HT-29 (cell line): Measurements from ENCODE around the gene NOX3. TPM values are rescaled to one million over a fixed set of nuclear protein-coding genes. Genes with fewer than 3 reads are reported as not detected.
"Not testable (repeated sequence)": the region's sequence is repeated elsewhere in the genome, so short reads cannot be mapped to it uniquely, and the experiment has no call there.

Experiments
- DNase-seq: peaks from one replicate; pipeline ENCODE4 v3.0.0-alpha.2; 2015; ENCODE audit warnings: low spot score
- total RNA-seq: library from RNA; depleted of rRNA; stranded (reverse); fragments of >200 nt; shearing (Covaris generic); gene quantifications from 2 replicates; pipeline ENCODE4 v1.2.3, GENCODE V29; 2014; rRNA removed

Gene NOX3
- not detected in 2 replicates for total RNA-seq

DNA sequence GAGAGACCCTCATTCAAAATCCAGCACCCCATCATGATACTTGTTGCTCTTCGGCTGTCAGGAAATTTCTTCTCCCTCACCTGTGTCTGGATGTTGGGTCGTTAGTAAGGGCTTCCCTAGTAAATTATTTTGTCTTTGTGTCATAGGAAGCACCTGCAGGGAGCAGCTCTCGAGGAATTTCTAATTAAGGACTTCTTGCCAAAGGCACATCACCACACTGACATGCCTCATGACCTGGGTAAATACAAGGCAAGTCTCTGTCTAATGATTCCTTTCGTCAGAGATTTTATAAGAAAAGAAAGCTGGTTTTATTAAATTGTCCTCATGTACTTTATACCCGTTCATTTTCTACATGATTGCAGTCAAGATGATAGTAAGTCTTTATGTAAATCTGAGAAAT, at the start of gene NOX3:
Gene NOX3, minus strand, starts transcription at position 74 of the 400 bp plus-strand sequence. Its CDS starts 39 bp downstream, at position 35.
- no peak for DNase-seq

DNA sequence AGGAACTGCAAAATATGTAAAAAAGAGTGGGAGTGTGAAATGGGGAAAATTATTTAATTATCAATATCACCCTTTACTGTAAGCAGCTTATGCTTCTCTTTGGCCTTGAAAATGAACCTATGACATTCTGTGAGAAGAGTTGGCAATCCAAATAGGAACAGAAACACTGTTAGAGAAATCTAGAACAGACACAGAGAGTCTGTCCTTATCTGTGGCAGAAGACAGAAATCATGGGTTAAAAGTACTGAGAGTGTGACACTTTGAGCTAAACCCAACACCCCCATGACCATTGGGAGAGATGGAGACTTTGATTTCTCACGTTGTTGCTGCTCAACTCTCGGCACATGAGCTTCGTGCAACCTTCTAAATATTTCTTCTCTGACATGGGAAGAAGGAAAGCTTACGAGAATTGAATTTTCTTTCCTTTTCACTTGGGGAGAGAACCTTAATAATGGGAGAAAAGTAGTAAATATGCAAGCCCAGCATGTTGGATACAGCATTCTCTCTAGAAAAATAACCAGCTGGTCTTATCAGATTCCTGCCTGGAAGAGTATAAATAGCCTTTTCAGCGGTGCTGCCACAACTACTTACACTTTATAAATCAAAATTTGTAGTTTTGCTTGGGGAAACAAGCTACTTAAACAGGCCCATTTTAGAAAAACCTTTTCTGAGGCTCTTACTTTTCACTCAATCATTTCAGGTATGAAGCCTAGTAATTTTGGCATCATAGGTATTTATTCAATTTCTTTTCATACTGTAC, 49.4 kb upstream of the NOX3 start:
- no peak for DNase-seq

DNA sequence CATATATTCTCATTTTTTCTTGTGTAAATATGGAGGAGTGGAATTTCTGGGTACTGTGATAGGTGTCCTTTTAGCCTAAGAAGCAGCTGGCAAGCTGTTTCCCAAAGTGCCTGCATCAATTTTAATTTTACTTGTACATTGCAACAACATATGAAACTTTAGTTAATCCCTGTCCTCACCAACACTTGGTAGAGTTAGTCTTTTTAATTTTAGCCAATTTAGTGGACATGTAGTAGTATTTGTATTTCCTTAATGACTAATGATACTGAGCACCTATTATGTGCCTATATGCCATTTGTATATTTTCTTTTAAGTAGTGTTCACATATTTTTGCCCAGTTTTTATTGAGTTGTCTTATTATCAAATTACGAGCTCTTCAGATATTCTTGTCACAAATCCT, 46.8 kb upstream of the NOX3 start:
- no peak for DNase-seq

GRCh38 chr6:155499574-155499973, 43.9 kb upstream of the NOX3 start:
- DNase-seq, result no peak

DNA sequence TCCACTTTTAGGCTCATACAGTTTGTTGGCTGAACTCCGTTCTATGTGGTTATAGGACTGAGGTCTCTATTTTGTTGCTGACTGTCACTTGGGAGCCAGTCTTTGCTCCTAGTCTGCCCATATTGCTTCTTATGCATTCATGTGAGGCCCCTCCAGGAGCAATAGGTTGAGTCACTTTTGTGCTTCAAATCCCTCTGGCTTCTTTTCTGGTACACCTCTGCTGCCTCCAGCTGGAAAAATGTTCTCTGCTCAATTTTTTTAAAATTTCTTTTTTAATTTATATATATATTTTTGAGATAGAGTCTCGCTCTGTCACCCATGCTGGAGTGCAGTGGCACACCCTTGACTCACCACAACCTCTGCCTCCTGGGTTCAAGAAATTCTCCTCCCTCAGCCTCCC, 42.7 kb upstream of the NOX3 start:
- DNase-seq, result no peak

DNA sequence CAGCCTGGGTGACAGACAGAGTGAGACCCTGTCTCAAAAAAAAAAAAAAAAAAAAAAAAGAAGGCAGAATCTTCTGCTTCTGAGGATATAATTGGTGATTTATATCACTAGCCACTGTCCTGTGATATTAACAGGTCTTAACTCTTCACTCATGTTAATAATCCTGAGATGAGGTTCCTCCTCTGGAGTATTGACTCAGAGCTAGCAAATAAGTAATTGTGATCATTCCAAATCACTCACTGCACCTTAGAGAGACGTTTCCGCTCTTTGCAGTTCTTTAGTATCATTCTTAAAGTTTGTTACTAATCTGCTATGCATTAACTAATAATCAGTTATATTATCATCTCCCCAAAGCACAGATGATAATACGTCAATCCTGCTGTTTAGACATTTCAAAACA, 41.6 kb upstream of the NOX3 start:
- DNase-seq, result no peak

GRCh38 chr6:155495011-155495768, 39.6 kb upstream of the NOX3 start:
- no peak for DNase-seq

DNA sequence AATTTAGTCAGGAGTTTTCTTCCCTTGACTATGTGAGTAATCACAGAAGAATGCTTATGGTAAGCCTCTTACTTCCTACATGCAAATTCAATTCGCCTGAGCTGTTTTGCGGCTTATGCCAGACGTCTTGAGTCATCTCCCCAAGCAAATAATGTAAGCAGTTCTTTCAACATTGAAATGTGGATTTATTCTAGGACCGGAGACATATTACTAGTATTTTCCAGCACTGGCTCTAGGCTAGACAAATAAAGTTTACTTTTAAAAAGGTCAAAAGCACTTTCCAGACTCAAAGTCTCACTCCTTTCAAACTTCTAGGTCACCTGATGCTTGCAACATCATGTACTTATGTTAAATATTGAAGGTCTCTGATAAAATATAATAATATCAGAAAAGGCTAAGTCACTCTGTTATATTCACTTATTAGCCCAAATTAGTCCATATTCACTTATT, 38.1 kb upstream of the NOX3 start:
- peak; percentile 63 for DNase-seq

GRCh38 chr6:155493026-155493693, 37.5 kb upstream of the NOX3 start:
- no peak for DNase-seq

- DNase-seq, result no peak
Measured at GRCh38 chr6:155492061-155492735, 36.6 kb upstream of the NOX3 start.

GRCh38 chr6:155491421-155491820, 35.8 kb upstream of the NOX3 start:
- DNase-seq, result no peak

DNA sequence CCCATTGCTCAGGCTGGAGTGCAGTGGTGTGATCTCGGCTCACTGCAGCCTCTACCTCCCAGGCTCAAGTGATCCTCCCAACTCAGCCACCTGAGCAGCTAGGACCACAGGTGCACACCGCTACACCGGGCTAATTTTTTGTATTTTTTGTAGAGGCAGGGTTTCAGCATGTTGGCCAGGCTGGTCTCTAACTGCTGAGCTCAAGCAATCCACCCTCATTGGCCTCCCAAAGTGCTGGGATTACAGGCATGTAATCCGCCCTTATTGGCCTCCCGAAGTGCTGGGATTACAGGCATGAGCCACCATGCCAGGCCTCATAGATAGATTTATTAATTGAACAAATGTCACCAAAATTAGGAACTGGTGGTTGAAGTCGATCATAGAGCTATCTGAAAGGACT, 32.6 kb upstream of the NOX3 start:
- DNase-seq, result not testable (repeated sequence)

DNA sequence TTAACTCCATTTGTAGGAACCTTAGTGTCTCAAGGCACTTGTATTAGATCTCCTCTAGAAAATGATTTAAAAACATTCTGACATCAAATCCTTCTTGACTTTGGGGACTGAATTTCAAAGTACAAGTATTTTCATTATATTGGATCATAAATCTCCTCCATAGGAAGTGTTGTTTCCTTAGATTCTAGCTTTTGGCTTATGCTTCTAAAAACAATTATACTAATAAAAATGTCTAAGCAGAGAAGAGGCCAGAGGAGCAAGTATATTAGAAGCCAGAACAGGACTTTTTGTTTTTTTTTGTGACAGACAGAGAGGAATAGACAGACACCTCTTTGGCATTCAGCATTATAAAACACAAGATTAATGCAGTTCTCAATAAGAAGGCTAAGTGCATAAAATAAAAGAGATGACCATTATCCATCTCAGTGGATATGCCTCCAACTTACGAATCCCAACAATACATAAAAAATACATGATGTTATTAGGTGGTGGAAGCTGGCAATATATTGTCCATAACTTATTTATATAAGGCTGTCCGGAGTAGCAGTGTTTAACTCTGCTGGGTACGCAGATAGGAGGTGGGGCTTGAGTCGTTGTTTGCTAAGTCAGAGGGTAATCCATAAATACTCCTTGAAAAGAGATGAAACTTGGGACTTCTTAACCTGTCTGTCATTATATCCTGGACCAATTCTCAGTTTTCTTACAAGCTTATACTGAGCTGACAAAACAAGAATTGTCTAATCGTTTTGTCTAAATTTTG, 31.9 kb upstream of the NOX3 start:
- no peak for DNase-seq

DNA sequence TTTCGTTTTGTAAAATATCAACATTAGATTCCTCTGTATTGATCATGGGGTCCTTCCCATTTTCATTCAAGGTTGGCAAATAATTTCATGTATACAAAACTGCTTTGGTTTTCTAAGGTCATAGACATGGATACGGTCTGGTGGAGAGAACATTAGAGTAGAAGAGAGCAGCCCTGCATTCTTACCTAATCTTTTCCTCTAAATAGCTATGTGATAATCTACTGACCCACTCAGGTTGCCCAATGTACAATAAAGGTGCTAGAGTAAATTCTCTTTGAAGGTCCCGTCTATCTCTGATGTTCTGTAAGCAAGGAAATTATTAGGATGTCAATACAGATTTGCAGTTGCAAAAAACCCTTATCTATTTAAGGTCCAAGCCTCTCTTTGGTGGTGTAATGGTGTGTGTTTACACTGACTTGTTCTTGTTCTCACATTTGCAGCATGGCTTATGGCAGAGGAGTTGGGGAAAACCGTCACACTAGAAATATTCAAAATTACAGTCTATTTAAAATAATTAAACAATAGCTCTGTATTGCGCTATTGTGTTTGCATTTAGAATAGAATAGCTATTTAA, 31.2 kb upstream of the NOX3 start:
- no peak for DNase-seq

DNA sequence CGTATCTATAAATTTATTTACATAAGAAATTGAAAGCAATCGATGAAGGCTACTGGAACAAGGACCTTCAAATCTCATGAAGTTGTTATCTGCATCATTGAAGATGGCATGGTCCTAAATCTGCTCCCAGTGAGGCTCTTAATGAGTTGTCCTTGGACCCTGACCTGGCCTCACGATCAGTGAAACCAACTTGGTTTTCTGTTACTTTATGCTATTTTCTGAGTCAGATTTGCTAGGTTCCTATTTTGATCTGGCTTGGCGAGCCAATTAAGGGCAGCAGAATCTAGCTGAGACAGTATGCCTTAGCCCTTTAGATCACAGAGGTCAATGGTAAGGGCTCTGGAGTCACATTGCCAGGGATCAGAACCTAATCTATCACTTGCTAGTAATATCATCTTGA, 30.1 kb upstream of the NOX3 start:
- no peak for DNase-seq

- DNase-seq, result no peak
Measured at GRCh38 chr6:155483858-155484257, 28.2 kb upstream of the NOX3 start.

DNA sequence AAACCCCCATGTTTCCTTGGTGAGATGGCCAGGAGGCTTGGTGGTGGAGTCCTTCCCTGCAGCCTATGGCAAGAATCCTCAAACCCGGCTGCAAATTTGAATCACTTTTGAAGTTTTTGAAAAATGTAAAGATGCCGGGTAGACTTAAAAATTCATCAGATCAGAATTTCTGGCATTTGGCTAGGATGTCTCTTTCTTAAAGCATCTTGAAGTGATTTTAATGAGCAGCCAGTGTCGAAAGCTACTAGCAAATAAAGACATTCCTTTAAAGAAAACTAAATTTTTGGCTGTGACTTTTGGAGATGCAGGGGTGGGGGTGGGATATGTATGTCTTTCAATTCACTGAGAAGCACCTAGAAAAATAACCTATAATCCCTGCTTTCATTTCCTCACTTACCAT, 25.6 kb upstream of the NOX3 start:
- DNase-seq, result no peak

DNA sequence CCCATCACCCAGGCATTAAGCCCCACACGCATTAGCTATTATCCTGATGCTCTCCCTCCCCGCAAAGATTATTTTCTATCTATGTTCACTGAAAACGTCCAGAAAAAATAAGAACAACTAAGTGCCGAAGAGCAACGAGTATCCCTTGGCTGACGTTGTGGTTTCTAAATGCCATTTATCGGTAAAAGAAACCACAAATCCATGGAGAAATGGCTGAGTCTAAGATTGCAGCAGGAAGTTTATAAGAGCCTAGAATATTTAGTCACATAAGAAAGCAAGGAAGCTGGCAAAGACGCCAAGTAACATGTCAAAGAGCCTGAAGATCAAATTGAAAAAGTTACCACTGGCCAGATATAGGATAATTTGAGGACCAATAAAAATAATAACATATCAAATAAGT, 18.1 kb upstream of the NOX3 start:
- DNase-seq, result no peak

DNA sequence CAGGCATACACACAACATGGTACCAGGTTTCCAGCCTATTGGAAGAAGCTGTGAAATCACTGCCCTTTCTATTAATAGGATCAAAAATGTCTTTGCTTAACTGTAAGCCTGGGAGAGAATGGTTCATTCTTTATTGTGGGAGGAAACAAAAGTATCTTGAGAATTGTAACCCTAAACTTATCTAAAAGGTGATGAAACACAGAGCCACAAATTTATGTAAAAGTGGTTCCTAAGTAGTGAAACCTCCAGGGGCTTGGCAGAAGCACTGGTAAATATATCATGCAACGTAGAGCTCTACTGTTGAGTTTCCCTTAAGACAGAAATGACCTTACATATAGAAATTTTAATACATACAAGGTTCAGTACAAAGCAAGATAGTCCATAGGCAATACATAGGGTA, 17.2 kb upstream of the NOX3 start:
- DNase-seq, result no peak

GRCh38 chr6:155470979-155471616, 15.5 kb upstream of the NOX3 start:
- not testable (repeated sequence) for DNase-seq
